ENCODE data around the gene FBXO2.

The FBXO2 gene

DNA sequence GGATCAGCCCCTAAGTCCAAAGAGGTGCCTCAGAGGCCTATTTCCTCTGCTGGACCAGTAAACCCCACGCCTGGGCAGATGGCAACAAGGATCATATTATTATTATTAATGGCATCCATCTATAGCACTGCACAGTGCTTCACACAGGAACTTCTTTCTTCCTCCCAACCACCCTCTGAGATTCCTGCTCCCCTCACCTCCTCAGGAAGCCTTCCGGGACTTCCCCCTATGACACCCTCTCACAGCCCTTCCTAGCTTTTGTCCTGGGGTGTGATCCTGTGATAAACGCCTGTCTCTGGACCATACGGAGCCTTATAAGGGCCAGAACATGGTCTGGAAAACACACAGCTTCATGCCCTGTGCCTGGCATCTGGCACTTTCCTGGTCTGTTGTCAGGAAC, 3.2 kb downstream of the FBXO2 start:
- DNase-seq = no peak

DNA sequence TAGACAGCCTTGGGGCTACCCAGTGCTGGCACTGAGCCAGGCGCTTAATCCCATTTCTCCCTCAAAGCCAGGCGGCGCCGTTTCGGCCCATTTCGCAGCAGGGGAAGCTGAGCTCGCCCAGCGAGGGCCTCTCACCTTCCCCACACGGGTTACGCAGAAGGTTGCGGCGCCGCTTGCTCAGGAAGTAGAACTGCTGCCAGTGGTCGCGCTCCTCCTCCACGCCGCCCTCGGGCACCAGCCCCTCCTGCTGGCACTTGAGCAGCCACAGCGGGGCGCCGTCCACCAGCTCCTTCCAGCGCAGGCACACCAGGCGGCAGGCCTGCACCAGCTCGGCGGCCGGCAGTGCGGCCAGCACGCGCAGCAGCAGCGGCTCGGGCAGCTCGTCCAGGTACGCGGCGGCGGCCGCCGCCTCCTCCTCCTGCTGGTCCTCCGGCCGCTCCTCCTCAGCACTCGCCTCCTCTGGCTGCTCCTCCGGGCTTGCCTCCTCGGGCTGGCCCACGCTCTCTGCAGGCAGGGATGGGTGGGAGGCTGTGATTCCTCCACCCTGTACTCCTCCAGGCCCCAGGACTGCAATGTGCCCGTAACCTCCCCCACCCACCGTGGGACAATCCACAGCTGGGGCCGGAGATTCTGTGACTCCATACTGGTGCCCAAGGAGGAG, 3.8 kb downstream of the FBXO2 start:
- DNase-seq = peak; percentile 71

DNA sequence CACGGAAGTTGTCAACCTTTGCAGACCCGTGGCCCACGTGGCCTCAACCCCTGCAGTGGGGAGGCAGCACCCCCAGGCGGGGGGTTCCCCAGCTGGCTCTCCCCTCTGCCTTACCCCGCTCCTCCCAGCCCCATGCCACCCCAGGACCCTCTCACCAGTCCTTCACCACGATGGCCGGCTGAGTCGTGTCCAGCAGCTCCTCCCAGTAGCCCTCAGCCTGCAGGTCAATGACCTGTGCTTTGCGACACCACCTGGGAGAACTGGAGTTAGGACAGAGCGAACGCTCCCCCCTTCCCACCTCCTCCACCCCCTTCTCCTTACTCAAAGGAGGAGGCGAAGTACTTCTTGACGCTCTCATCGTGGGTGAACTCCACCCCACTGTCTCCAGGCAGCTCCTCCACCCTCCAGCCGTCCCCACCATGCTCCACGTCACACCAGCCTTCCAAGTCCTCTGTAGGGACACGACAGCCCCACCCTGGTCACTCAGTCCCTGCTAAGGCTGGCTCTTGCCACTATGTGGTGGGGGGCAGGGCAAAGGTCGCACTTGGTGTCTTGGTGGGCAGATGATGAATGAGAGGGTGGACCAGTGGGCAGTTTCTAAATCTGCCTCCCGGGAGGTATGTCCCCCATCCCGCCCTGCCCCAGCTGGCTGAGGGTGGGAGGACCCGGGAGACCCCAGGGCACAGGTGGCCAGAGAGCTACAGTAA, 4.5 kb downstream of the FBXO2 start:
- no peak for DNase-seq

DNA sequence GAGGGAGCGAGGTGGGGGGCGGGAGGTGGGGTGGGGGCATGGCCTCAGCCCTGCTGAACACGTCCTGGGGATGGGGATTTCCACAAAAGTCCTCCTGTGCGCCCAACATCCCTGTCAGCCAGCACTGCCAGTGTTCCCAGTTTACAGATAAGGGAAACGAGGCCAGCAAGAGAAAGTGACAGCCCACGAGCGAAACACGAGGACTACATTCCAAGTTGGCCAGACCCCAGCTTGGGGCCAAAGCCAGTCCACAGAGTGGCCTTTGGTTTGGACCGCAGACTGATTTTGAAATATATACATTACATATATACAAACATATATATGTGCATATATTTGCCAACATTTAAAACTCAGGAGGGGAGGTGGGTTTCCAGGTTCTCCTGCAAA, 5.0 kb downstream of the FBXO2 start:
- no peak for DNase-seq

DNA sequence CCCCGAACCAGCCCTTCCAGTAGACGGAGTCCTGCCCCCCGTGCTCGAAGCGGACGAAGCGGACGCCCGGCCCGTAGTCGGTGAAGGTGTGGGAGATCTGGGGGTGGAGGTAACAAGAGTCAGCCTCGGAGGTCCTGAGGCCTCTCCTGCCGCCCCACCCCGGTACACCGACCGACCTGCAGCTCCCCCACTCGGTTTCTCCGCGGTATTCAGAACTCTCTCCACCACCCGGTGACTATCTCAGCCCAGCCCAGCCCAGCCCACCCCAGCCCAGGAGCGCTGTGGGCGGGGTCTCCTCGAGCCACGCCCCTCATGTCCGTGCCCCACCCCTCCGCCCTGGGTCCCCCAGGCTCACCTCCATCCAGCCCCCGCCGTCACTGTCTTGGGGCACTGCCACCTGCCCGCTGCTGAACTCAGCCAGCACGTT, 5.5 kb downstream of the FBXO2 start:
- DNase-seq = no peak

DNA sequence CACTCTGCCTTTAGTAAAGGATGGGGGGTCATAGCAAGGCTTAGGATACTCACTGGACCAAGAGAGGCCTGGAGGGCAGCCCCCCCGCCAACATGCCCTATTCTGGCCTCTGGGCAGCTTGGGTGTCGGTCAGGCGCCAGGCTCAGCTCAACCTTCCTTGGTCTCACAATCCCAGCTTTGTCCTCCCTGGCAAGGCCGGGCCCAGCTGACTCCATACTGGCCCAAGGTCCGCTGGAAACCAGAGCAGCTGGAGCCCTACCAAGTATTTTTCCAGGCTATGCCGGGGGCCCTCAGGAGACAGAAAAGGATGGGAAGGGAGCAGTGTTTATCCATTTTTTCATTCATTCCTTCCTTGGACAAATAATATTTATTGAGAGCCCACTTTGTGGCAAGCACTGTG, 6.2 kb downstream of the FBXO2 start:
- DNase-seq = no peak

DNA sequence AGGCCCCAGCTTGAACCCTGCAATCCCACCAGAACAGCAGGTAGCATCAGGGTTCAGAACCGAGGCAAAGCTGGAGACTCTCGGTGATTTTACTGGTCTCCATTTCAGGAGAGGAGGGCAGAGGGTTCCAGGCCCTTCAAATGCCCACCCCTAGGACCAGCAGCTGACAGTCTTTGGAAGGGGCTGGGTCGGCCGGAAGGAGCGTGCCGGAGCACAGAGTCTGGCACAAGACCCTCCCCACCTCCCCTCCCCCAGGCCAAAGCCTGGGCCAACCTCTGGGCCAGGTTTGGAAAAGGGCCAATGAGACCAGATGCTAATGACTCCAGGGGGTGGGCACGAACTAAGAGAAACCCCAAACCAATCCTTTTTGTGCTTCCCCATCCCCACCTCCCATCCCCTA, 6.9 kb downstream of the FBXO2 start:
- DNase-seq = no peak

DNA sequence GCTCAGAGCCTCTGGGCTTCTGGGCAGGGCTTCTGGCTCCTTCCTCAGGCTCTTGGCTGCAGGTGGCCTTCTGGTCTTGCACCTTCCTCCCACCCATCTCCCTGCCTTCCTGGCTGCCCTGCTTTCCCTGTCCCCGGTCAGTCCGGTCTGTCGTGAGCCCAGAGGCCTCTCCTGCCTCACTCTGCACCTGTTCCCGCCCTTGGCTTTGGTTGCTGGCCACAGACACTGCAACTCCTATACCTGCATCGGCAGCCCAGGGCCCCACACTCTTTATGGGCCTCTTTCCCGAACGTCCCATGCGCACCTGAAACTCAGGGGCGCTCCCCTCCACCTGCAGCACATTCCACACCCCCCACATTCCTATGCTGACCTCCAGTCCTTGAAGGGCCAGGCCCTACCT, 7.9 kb downstream of the FBXO2 start:
- no peak for DNase-seq

DNA sequence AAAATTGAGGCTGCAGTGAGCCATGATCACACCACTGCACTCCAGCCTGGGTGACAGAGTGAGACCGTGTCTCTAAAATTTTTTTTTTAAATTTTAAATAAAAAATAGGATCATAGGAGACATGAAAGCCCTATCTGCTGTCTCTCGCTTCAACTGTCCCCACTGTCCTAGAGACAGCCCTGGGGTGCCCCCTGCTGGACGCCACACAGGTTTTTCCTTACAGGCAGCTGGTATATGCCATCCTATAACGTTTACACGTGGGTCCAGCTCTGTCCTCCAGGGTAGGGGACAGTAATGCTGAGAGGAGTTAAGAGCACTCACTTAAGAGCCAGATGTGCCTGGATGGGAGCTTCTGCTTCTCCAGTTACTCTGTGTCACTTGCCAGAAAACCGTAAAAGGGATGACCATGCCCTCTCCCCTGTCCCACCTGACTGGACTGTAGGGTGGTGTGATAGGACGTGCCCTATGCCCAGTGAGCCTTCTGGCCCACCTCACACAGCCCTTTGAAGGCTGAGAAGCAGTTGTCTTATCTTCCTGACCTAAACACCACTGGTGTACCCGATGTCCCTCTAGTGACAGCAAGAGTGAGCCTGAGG, 8.5 kb downstream of the FBXO2 start:
- peak; percentile 81 for DNase-seq

DNA sequence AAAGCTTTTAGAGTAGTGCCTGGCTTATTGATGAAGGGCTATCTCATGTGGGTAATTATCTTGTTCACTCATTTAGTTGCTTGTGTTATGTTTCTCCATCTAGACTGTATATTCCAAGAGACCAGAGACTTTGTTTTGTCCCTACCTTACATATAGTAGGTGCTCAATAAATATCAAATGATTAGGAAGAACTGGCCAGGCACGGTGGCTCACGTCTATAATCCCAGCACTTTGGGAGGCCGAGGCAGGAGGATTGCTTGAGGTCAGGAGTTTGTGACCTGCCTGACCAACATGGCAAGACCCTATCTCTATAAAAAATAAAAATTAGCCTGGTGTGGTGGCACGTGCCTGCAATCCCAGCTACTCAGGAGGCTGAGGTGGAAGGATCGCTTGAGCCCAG, 9.0 kb downstream of the FBXO2 start:
- no peak for DNase-seq

DNA sequence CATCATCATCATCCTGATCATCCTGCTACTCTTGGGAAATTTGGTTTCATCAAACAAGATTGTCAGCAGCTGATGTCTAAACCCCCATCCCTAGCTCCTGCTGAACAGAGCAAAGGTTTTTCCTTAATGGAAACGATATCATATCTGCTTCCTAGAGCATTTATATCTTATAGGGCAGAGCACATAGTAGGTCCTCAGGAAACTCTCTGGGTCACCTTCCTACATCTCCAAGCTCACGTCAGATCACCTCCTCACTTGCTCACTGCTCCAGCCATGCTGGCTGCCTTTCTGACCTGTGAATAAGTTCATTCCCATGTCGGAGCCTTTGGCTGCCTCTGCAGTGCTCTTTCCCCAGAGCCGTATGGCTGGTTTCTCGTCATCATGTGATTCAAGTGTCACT, 10.4 kb downstream of the FBXO2 start:
- no peak for DNase-seq

DNA sequence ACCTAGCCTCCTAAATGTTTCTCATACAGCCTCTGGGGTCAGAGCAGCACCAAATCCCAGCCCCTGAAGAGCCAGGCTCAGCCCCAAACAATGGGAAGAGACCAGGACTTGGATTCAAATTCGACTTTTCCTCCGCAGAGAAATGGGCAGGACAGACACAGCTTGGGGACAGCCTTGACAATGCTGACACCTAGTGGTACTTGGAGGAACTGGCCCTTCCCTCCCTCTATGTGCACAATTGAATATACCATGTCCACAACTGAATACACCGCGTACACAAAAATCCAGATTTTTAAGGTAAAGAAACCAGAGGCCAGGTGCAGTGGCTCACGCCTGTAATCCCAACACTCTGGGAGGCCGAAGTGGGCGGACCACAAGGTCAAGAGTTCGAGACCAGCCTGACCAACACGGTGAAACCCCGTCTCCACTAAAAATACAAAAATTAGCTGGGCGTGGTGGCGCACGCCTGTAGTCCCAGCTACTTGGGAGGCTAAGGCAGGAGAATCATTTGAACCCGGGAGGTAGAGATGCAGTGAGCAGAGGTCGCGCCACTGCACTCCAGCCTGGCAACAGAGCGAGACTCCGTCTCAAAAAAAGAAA, 11.7 kb downstream of the FBXO2 start:
- DNase-seq = peak; percentile 68

DNA sequence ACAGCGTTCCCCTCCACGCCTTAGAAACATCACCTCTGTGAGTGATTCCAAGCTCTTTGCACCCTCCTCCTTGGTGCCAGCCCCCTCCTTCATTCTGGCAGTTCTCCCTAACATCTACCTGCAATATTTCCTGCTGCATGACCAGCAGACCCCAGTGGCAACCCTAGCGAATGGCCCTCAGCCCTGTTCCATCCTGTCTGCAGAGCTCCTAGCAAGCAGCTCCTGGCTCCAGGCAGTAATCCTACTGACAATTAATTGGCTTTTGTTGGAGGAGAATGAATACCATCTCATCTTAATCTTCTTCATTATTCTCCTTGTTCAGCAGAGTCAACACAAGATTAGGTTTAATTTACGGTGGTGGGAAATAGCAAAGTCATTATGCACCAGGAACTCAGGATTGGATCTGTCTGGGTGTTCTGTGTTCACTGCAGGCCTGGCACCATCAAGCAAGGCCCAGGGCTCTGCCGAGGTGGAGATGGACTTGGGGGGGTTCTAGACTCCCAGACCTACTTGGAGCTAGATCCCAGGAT, 12.4 kb downstream of the FBXO2 start:
- no peak for DNase-seq

DNA sequence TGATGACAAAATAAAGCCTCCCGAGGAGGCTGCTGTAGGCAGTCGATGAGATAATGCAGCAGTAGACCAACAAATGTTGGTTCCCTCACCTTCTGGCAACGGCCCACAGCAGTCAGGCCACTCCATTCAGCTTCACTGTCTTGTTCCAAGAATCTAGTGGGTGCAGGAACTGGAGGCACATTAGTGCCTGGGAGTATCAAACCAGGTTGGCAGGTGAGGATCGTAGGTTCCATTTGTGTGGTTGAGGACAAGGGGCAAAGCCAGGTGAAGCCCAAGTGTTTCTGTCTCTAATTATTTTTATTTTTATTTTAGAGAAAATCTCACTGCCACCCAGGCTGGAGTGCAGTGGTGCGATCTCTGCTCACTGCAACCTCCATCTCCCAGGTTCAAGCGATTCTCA, 13.3 kb downstream of the FBXO2 start:
- no peak for DNase-seq

DNA sequence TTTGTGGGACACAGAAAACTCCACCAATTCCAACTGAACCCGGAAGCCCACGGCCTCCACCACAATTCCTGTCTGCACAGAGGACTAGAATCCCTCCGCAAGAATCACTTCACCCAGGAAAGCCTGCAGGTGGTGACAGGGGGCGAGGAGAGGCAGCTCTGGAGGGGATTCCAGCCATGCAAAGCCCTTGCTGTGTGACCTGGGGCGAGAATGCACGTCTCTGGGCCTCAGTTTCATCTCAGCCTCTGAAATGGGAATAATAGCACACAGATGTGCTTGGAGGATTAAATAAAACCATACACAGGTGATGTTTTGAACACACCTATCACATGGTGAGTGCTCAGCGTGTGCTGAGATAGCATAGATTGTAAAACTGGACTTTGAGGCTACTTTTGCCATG, 14.1 kb downstream of the FBXO2 start:
- DNase-seq = no peak

DNA sequence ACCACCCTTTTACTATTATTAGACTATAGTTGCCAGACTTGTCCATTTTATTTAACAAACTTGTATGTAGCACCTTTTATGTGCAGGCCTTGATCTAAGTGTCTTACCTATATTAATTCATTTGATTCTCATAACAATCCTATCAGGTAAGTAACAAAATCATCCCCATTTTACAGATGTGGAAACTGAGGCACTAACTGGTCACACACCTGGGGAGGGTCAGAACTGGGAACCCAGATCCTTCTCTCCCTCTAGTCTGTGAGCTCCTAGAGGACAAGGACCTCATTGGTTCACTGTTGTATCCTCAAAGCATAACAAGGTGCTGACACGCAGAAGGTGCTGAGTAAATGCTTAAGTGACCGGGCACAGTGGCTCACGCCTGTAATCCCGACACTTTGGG, 14.9 kb downstream of the FBXO2 start:
- DNase-seq = no peak

DNA sequence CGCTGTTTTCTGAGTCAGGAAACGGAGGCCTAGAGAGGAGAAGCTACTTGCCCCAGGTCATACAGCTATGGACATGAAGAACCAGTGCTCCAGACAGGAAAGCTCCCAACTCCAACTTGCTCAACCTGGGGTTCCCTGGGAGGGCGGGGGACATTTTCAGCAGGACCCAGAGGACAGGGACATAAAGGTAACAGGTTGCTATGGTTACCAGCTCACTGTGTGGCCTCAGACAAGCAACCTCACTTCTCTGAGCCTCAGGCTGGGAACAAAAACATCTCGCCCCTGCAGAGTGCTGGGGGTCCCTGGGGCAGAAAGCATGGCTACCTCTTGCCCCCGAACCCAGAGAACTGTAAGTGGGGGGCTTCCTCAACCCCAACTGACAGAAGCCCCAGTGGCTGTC, 16.1 kb downstream of the FBXO2 start:
- no peak for DNase-seq

DNA sequence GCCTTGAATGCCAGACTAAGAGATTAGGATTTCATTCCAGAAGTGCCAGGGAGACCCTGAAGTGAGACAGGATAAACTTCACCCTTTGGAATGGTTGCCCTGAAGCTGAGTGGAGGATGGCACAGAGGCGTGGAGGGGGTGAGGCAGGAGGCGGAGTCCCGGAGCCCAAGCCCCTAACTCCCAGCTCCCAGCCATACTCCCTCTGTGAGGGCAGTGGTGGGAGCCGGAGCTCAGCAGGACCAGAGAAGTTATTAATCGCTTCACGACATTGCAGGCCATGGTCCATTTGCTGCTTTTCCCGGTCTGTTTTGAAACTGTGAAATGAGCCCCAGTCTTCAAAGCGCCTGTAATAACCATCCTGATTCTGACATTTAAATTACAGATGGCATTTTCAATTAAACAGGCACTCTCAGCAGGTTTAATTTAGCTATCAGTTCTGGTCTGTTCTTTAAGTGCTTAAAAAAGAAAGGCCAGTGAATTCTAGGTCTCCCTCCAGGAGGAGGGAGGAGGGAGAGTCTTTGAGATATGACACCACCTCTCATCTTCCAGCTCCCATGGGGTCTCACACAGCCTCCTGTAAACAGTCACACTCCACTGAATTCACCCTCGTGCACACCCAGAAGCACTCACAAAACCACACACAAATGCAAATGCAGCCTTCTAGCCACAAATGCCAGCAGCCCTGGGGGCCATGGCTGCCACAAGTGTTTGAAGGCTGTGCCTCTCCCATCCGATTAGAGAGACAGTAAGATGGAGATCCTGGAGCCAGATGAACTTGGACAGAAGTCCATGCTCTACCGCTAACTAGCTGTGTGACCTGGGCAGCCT, 19.6 kb downstream of the FBXO2 start:
- DNase-seq = no peak

DNA sequence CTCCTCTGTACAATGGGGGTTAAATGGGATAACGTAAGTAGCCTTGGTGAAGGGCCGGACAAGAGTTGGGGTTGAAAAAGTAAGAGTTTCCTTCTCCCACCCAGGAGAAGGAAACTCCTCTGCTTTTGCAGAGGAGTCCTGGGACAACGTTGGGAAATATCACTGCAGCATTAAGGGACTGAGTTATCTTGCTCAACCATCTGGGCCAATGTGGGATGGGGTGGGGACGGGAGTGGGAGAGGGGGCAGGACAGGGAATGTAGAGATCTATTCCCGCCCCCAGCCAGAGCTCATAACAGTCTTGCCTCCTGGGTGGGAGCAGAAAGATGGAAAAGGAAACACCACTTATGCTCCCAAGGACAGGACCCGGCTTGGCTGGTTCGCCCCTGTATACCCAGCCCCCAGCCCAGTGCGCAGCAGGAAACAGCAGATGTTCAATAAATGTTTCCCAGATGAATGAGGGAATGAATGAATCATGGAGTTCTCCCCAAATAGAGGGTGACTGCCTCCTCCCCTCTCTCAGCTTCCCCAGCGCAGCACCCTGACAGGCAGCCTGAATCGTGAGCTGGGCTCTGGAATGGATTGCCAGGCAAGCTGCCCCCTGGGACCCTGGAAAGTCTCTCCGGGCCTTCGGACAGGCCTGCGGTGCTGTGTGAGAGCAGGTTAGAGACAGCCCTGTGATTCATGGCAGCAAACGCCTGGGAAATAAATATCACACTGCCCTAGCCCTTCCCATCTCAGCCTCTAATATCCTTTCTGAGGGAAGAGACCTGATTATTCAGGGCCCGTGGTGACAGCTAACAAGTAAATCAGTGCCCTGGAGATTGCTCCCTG, 24.8 kb downstream of the FBXO2 start:
- no peak for DNase-seq

DNA sequence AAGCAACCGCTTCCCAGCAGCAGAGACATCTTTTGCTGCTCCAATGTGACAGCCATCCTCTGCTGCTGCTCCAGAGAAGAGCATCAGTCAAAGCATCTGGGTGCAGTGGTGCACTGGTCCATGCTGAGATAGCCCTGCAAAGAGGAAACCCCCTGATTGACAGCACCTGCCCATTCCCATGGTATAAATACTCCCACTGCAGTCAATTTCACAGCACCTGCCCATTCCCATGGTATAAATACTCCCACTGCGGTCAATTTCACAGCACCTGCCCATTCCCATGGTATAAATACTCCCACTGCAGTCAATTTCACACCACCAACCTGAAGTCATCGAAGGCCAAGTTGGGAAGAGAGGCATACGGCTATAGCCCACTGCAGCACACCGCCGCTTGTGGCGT, 25.5 kb downstream of the FBXO2 start:
- no peak for DNase-seq

DNA sequence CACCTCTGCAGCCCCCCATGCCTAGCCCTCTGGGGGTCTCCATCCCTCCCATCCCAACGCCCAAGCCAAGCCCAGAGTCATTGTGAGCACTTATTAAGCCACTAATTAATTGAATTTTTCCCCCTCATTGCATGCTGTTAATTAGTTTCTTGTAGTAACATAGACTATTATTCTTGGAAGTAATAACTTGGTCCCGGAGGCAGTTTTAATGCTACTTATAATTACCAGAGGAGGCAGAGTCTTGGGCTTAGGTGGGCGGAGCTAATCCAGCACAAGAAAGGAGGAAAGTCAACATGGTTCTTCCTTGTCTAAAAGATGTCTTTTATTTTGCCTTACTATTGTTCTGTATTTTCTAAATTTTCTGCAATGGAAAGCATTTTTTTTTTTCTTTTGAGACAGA, 27.7 kb downstream of the FBXO2 start:
- DNase-seq = no peak

DNA sequence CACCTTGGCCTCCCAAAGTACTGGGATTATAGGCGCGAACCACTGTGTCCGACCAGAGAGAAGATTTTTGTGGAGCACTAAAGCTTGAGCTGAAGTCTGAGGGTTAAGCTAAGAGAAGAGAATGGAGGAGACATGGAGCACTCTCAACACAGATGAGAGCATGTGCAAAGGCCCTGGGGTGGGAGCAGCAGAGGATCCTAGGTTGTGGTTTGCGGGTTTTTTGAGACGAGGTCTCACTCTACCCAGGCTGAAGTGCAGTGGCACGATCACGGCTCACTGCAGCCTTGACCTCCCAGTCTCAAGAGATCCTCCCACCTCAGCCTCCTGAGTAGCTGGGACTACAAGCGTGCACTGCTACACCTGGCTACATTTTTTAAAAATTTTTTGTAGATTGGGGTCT, 30.5 kb downstream of the FBXO2 start:
- no peak for DNase-seq
